GM18526 (cell line): ENCODE data around the gene ADAM10.

ENCODE experiments used
- POLR2A ChIP-seq: IDR thresholded peaks from 3 replicates; pipeline ENCODE4 v1.6.1; 2011; ENCODE audit not compliant: insufficient read length; ENCODE audit errors: extremely low read depth

ADAM10 gene

DNA sequence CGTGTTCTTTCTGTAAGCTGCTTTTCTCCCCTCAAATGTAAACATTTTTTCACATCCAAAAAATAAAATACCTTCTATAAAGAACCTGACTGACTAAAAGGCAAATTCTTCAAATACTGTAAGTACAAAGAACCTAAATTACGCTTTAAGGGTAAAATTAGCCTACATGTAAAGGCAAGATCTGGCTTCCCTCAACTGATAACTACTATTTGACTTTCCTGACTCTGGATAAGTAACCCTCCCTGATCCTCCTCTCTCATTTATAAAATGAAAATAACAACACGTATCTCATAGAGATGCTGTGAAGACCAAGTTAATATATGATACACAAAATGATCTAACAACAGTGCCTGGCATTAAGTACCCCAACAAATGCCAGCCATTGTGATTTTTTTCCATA is 12.2 kb downstream of the ADAM10 start:
- TF ChIP-seq POLR2A: no peak

- TF ChIP-seq POLR2A: no peak
Observed at GRCh38 chr15:58736018-58736643, 13.4 kb downstream of the ADAM10 start.

GRCh38 chr15:58734859-58735258 is 14.6 kb downstream of the ADAM10 start:
- no peak for TF ChIP-seq POLR2A

DNA sequence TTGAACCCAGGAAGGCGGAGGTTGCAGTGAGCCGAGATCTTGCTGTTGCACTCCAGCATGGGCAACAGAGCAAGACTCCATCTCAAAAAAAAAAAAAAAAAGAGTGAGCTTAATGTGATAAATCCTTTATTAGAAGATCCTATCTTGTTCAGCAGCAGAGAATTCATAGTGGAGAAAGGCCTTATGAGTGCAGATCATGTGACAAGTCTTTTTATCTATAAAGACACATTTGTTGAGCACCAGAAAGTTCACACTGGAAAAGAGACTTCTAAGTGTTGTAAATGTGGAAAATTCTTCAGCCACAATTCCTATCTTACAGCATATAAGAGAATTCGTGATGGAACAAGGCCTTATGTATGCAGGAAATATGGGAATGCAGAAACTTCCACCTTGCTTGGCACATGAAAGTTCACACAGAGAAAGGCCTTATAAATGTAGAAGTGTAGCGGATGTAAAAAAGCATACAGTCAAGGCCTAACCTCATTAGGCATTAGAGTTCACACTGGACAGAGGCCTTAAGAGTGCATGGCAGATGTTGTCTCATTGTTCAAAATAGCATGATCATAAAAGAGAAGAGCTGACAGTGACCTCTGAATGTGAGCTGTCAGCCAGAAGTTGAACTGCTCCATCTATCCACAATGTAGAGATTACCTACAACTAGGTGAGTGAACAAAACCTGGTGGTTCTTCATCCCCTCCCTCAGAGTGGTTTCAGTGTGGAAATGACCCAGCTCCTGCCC is 16.7 kb downstream of the ADAM10 start:
- TF ChIP-seq POLR2A: no peak

DNA sequence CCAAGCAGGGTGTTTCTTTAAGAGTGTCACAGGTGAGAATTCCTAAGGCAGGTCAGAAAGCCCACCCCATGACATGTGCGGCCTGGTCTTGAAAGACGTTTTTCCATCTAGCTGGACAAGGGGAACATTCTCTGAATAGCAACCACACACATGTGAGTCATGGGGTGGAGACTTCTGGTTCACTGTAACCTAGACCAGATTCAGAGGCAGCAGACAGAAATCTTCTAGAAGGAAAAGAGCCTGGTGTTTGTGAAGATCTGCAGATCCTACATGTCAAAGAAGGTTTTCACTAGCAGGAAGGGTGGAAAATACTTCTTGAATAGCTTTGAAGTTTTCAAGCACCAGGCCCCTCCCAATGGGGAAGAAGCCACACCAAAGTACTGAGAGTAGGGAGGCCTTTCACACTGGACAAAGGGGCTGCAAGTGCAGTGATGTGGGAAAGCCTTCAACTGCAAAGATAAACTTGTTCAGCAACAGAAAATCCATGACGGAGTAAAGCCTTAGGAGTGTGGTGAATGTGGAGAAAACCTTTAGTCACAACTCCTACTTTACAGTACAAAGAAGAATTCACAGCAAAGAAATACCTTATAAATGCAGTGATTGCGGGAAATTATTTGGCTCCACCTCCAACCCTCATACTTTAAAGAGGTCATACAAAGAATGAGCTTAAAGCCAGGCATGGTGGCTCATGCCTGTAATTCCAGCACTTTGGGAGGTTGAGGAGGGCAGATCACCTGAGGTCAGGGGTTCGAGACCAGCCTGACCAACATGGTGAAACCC is 17.6 kb downstream of the ADAM10 start:
- no peak for TF ChIP-seq POLR2A

DNA sequence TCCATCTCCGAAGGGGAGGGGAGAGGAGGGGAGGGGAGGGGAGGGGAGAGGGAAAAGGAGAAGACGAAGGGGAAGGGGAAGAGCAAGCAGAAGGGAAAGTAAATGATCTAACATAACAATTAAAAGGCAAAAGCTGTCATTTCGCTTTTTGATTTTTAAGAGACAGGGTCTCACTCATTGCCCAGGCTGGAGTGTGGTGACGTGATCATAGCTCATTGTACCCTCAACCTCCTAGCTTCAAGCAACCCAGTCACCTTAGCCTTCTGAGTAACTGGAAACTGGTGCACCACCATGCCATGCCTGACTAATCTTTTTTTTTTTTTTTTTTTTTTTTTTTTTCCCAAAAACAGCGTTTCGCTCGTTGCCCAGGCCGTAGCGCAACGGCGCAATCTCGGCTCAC is 22.6 kb downstream of the ADAM10 start:
- no peak for TF ChIP-seq POLR2A

DNA sequence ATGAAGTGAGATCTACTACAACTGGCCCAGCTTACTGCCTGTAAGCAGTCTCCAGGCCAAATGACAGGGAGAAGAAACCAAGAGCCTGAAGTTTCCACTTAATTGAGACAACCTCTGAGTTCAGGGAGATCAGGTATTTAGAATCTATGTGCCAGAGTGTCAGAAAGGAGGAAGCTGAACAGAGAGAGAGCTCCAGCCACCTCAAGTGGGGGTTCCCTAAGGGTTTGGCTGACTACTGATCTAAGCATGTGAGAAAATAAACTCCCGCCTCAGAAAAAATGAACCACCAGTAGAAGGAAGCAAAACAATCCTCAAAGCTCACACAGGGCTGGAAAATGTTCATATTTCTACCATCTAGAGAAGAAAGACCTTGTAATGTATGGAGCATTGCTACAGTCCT is 25.0 kb downstream of the ADAM10 start:
- no peak for TF ChIP-seq POLR2A

DNA sequence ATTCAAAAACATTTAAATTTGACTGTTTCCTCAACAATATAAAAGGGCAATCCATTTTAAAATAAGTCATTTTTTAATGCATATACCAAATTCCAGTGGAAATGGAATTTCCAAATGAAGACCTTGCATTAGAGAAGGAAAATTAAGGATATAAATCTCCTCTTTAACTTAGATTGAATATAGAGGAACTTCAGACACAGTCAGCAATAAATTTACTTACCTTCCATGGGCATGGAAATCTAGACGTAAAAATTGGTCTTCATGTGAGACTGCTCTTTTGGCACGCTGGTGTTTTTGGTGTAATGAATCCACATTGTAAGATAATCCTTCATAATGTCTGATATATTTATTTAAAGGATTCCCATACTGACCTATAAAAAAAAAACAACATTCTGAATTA is 32.1 kb downstream of the ADAM10 start:
- TF ChIP-seq POLR2A: no peak

GRCh38 chr15:58716027-58716426 is 33.5 kb downstream of the ADAM10 start:
- no peak for TF ChIP-seq POLR2A

GRCh38 chr15:58715266-58715917 is 34.1 kb downstream of the ADAM10 start:
- TF ChIP-seq POLR2A: no peak

GRCh38 chr15:58710701-58711100 is 38.8 kb downstream of the ADAM10 start:
- TF ChIP-seq POLR2A: no peak

- TF ChIP-seq POLR2A: no peak
Observed at GRCh38 chr15:58707397-58707796, 42.1 kb downstream of the ADAM10 start.

DNA sequence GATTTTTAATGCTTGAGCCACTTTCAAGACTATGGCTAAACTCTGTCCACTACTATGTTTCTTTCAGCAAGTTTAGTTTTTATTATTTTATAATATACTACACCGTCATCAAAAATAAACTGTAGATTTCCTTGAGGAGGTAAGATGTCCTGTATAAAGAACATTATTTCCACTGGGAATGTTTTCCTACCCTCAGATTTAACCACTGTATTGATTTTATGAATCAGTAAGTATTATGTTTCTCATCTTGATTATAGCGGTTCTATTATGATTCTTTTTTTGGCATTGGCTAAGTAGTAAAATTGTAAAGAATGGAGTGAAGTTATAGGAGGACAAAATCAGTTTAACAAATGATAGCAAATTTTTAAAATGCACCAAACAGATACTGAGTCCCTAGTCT is 44.4 kb downstream of the ADAM10 start:
- no peak for TF ChIP-seq POLR2A

- TF ChIP-seq POLR2A: no peak
Observed at GRCh38 chr15:58704155-58704865, 45.2 kb downstream of the ADAM10 start.

- no peak for TF ChIP-seq POLR2A
Observed at GRCh38 chr15:58703610-58704009, 45.9 kb downstream of the ADAM10 start.
